Hematopoietic multipotent progenitor cell (in vitro differentiated cells): ENCODE results near the gene MUC12. TPM values are rescaled to one million over a fixed set of nuclear protein-coding genes. Genes with fewer than 3 reads are reported as not detected.
"Not testable (repeated sequence)": the region's sequence is repeated elsewhere in the genome, so short reads cannot be mapped to it uniquely, and the experiment has no call there.

Experiments used
- DNase-seq, 3 donors: peaks; one replicate each; pipeline ENCODE4 v3.0.0-alpha.2; 2011 to 2015; ENCODE audit warnings: low read depth in 2 of 3, low spot score in 2 of 3
- total RNA-seq: library from RNA; depleted of rRNA; stranded (reverse); fragments of >200 nt; gene quantifications from one replicate; pipeline ENCODE4 v1.2.3, GENCODE V29; 2012

MUC12 gene
- total RNA-seq, 1 donor: 0.27 TPM

- DNase-seq: not testable (repeated sequence)
These were observed 15.8 kb downstream of the MUC12 start for GRCh38 chr7:100985033-100985797.

GRCh38 chr7:100991631-100992030, 22.3 kb downstream of the MUC12 start:
- no peak for DNase-seq

- not testable (repeated sequence) for DNase-seq
These were observed 22.9 kb downstream of the MUC12 start for GRCh38 chr7:100992280-100992679.

GRCh38 chr7:100994671-100995070, 25.3 kb downstream of the MUC12 start:
- DNase-seq: not testable (repeated sequence)

GRCh38 chr7:100998530-100998929, 29.2 kb downstream of the MUC12 start:
- DNase-seq: not testable (repeated sequence)

- DNase-seq: not testable (repeated sequence)
These were observed 30.0 kb downstream of the MUC12 start for GRCh38 chr7:100999334-100999733.

- not testable (repeated sequence) for DNase-seq
These were observed 30.7 kb downstream of the MUC12 start for GRCh38 chr7:101000025-101000424.

GRCh38 chr7:101002333-101002732, 33.0 kb downstream of the MUC12 start:
- DNase-seq: not testable (repeated sequence)

GRCh38 chr7:101007361-101007760, 38.0 kb downstream of the MUC12 start:
- not testable (repeated sequence) for DNase-seq

GRCh38 chr7:101009629-101010028, 40.3 kb downstream of the MUC12 start:
- DNase-seq: no peak

- no peak for DNase-seq
These were observed 43.6 kb downstream of the MUC12 start for GRCh38 chr7:101012931-101013330.

GRCh38 chr7:101015626-101016025, 46.3 kb downstream of the MUC12 start:
- DNase-seq: no peak

- DNase-seq: peak; percentile 9 to 80 (median 76)
These were observed 47.9 kb downstream of the MUC12 start for GRCh38 chr7:101017064-101017777.

GRCh38 chr7:101018271-101019167, 49.2 kb downstream of the MUC12 start:
- peak in 1 of 3 donors; percentile 15 for DNase-seq

GRCh38 chr7:101020444-101020843, 51.1 kb downstream of the MUC12 start:
- DNase-seq: no peak

- no peak for DNase-seq
These were observed 52.3 kb downstream of the MUC12 start for GRCh38 chr7:101021703-101022102.

GRCh38 chr7:101023839-101024238, 54.5 kb downstream of the MUC12 start:
- DNase-seq: no peak

GRCh38 chr7:101031082-101031481, 61.7 kb downstream of the MUC12 start:
- no peak for DNase-seq

GRCh38 chr7:101035941-101036340, 66.6 kb downstream of the MUC12 start:
- DNase-seq: no peak

- DNase-seq: not testable (repeated sequence)
These were observed 71.9 kb downstream of the MUC12 start for GRCh38 chr7:101041283-101041682.

- DNase-seq: peak; percentile 23 to 65 (median 42)
These were observed 89.0 kb downstream of the MUC12 start for GRCh38 chr7:101058355-101058754.
